ENCODE data around the gene MKRN2OS. TPM values are rescaled to one million over a fixed set of nuclear protein-coding genes. Genes with fewer than 3 reads are reported as not detected.

MKRN2OS gene
- total and polyA plus RNA-seq, 2 donors (not counting 3 experiments of a cell fraction or from before 2014, with no cell fraction given): not detected

DNA sequence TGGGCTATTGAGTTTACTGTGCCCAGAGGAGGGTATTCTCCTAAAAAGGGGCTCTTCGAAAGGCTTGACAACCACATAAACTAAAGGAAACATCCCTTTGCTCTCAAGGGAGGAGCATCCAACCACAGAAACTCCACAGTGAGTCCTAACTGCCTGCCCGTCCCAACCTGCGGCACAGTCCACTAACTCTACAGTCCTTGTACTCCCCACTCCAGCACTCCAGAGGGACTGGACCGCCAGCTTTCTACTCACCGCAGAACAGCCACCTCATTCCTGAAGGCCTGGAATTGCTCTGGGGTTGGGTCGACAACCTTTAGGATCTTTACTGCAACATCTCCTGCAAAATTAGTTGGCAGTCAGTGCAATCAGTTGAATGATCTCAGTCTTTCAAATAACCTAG is 46.2 kb upstream of the MKRN2OS start:
- Histone ChIP-seq H3K9ac (replicated peaks; ENCODE audit: extremely low read depth, insufficient read depth, low read length) (no peak overlapping the region), H3K27ac (ENCODE audit: insufficient read depth, low read depth, low read length) (no peak overlapping the region), H4K20me1 (replicated peaks; ENCODE audit: control insufficient read depth, extremely low read depth, insufficient read depth, low read length) (no peaks in the 10 kb centered on the region), H3K4me1 (ENCODE audit: control insufficient read depth, extremely low read depth, insufficient read depth, low read length) (peaks cover 4% of the 10 kb centered on the region), H3K4me3 (replicated peaks in 1 of 3; ENCODE audit: insufficient read depth in 1 of 3, low read depth in 1 of 3, low read length in 3 of 3) (no peak overlapping the region), H3K36me3 (ENCODE audit: control insufficient read depth in 2 of 2, extremely low read depth in 1 of 2, insufficient read depth in 2 of 2, low read length in 2 of 2) (peaks cover 17 to 28% of the 10 kb centered on the region in 2 experiments), H3K4me2 (ENCODE audit: insufficient read depth, low read length) (no peak overlapping the region), H3K27me3 (ENCODE audit: control insufficient read depth in 2 of 2, insufficient read depth in 2 of 2, low read length in 2 of 2) (no peaks in the 10 kb centered on the region), H3K9me3 (replicated peaks; ENCODE audit: control insufficient read depth, insufficient read depth, low read length) (no peaks in the 10 kb centered on the region), H3K79me2 (ENCODE audit: control insufficient read depth, insufficient read depth, low read length) (no peaks in the 10 kb centered on the region), H3K9me1 (replicated peaks; ENCODE audit: control insufficient read depth, extremely low read depth, insufficient read depth, low read length) (no peaks in the 10 kb centered on the region), H2AFZ (ENCODE audit: low read depth, low read length) (no peak overlapping the region)
- no peak for FAIRE-seq
- POLR2A ChIA-PET: no interaction called here
- TF ChIP-seq GATA2 (IDR thresholded peaks at IDR 0.05; ENCODE audit: insufficient read depth, insufficient read length, low read depth, low read length): no peak
- no peak for TF ChIP-seq JUN (IDR thresholded peaks at IDR 0.05; ENCODE audit: borderline replicate concordance, insufficient read depth, insufficient read length, low read depth)
- TF ChIP-seq, protein P1, sequence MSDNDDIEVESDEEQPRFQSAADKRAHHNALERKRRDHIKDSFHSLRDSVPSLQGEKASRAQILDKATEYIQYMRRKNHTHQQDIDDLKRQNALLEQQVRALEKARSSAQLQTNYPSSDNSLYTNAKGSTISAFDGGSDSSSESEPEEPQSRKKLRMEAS (IDR thresholded peaks at IDR 0.05; ENCODE audit: insufficient read depth, insufficient read length): no peak
- TF ChIP-seq FOS (IDR thresholded peaks at IDR 0.05; ENCODE audit: borderline replicate concordance, insufficient read depth, low read length): no peak
- DNase-seq (ENCODE audit: low read depth, low spot score): no peak
- CTCF ChIA-PET: interaction anchor here (1.0 kb wide), 1 partner anchor 17 kb away, joined by 3 read pairs; no protein-coding TSS in a partner anchor
- dilution Hi-C loops (cut with MboI; ENCODE audit: extremely low pct_ligation_motif_present, low sequenced_read_pairs): no loop called here
- no TSS peak for BruUV-seq (replicated peaks)
- intact Hi-C loops (cut with micrococcal nuclease): no loop called here

- ChIA-PET POLR2A (no interaction called here), CTCF (interaction anchor here (1.2 kb wide), 1 partner anchor 22 kb away, joined by 3 read pairs; no protein-coding TSS in a partner anchor)
- FAIRE-seq (no peak), DNase-seq (ENCODE audit: low read depth, low spot score) (no peak)
- Histone ChIP-seq H3K4me3 (replicated peaks in 1 of 3; ENCODE audit: insufficient read depth in 1 of 3, low read depth in 1 of 3, low read length in 3 of 3) (no peak overlapping the region), H3K9me3 (replicated peaks; ENCODE audit: control insufficient read depth, insufficient read depth, low read length) (no peaks in the 10 kb centered on the region), H3K4me1 (ENCODE audit: control insufficient read depth, extremely low read depth, insufficient read depth, low read length) (peaks cover 4% of the 10 kb centered on the region), H4K20me1 (replicated peaks; ENCODE audit: control insufficient read depth, extremely low read depth, insufficient read depth, low read length) (no peaks in the 10 kb centered on the region), H3K4me2 (ENCODE audit: insufficient read depth, low read length) (no peak overlapping the region), H3K79me2 (ENCODE audit: control insufficient read depth, insufficient read depth, low read length) (no peaks in the 10 kb centered on the region), H3K27me3 (ENCODE audit: control insufficient read depth in 2 of 2, insufficient read depth in 2 of 2, low read length in 2 of 2) (no peaks in the 10 kb centered on the region), H3K36me3 (ENCODE audit: control insufficient read depth in 2 of 2, extremely low read depth in 1 of 2, insufficient read depth in 2 of 2, low read length in 2 of 2) (peaks cover 23 to 27% of the 10 kb centered on the region in 2 experiments), H3K9ac (replicated peaks; ENCODE audit: extremely low read depth, insufficient read depth, low read length) (no peak overlapping the region), H2AFZ (ENCODE audit: low read depth, low read length) (no peak overlapping the region), H3K27ac (ENCODE audit: insufficient read depth, low read depth, low read length) (no peak overlapping the region), H3K9me1 (replicated peaks; ENCODE audit: control insufficient read depth, extremely low read depth, insufficient read depth, low read length) (no peaks in the 10 kb centered on the region)
- no TSS peak for BruUV-seq (replicated peaks)
- TF ChIP-seq GATA2 (IDR thresholded peaks at IDR 0.05; ENCODE audit: insufficient read depth, insufficient read length, low read depth, low read length) (no peak), EZH2 (IDR thresholded peaks at IDR 0.05; ENCODE audit: borderline replicate concordance, low read depth, low read length, severe bottlenecking) (no peak), POLR2AphosphoS5 (IDR thresholded peaks at IDR 0.05; ENCODE audit: insufficient read depth, low read depth, low read length) (no peak), JUN (IDR thresholded peaks at IDR 0.05; ENCODE audit: borderline replicate concordance, insufficient read depth, insufficient read length, low read depth) (no peak), MYC (IDR thresholded peaks at IDR 0.05; ENCODE audit: low read depth, low read length) (no peak), FOS (IDR thresholded peaks at IDR 0.05; ENCODE audit: borderline replicate concordance, insufficient read depth, low read length) (no peak), POLR2A (IDR thresholded peaks at IDR 0.05; ENCODE audit: low read depth, low read length) (no peak), CTCF (IDR thresholded peaks at IDR 0.05; ENCODE audit: extremely low read depth in 1 of 2, insufficient read depth in 1 of 2, low read depth in 1 of 2, low read length in 2 of 2) (no peak)
- TF ChIP-seq, protein P1 (IDR thresholded peaks at IDR 0.05; ENCODE audit: insufficient read depth, insufficient read length): no peak
- intact Hi-C loops (cut with micrococcal nuclease): no loop called here
- dilution Hi-C loops (cut with MboI; ENCODE audit: extremely low pct_ligation_motif_present, low sequenced_read_pairs): no loop called here
These were observed 44.8 kb upstream of the MKRN2OS start for GRCh38 chr3:12590096-12590495.

Measured in endothelial cell of umbilical vein (primary cell).